BE2C (cell line): ENCODE data around the gene CHSY1.

ENCODE experiments used
- DNase-seq: peaks from one replicate; pipeline ENCODE4 v3.0.0-alpha.2; 2020
- H3K27me3 ChIP-seq: fragments of 250-450 bp; sonication (Bioruptor Pico); 2 replicates; pipeline ENCODE4 v1.5.1; 2020; ENCODE audit warnings: mild to moderate bottlenecking
- H3K36me3 ChIP-seq: fragments of 250-450 bp; sonication (Bioruptor Pico); 2 replicates; pipeline ENCODE4 v1.5.1; 2020; ENCODE audit warnings: mild to moderate bottlenecking
- H3K4me1 ChIP-seq: fragments of 250-450 bp; sonication (Bioruptor Pico); 2 replicates; pipeline ENCODE4 v1.5.1; 2020
- H3K4me3 ChIP-seq: 2 replicates; pipeline ENCODE4 v1.5.1; 2011; ENCODE audit warnings: low read depth, low read length
- H3K9me3 ChIP-seq: fragments of 250-450 bp; sonication (Bioruptor Pico); 2 replicates; pipeline ENCODE4 v1.5.1; 2020
- CTCF ChIP-seq: IDR thresholded peaks from 2 replicates; pipeline ENCODE4 v1.5.1; 2012; ENCODE audit warnings: mild to moderate bottlenecking, low read depth, low read length

Gene CHSY1

GRCh38 chr15:101277943-101278564 is 26.2 kb upstream of the CHSY1 start:
- peaks cover 3% of the 10 kb centered on the region for H3K4me1 ChIP-seq
- no peak for TF ChIP-seq CTCF
- no peak for DNase-seq
- H3K4me3 ChIP-seq, result peak overlapping the region; percentile 44
- no peaks in the 10 kb centered on the region for H3K9me3 ChIP-seq
- H3K36me3 ChIP-seq, result peaks cover 50% of the 10 kb centered on the region
- no peaks in the 10 kb centered on the region for H3K27me3 ChIP-seq

- H3K4me1 ChIP-seq, result peaks cover 6% of the 10 kb centered on the region
- no peaks in the 10 kb centered on the region for H3K9me3 ChIP-seq
- H3K27me3 ChIP-seq, result no peaks in the 10 kb centered on the region
- no peak for TF ChIP-seq CTCF
- DNase-seq, result peak; percentile 96
- H3K4me3 ChIP-seq, result peak within 1 kb of the TSS; percentile 99
- H3K36me3 ChIP-seq, result peaks cover 50% of the 10 kb centered on the region
Observed at GRCh38 chr15:101277038-101277822, 25.4 kb upstream of the CHSY1 start, which contains the start of gene SELENOS. SELENOS (minus strand) TSS chr15:101277485; CDS start chr15:101277417, 68 bp downstream.

- H3K4me1 ChIP-seq, result peaks cover 8% of the 10 kb centered on the region
- no peaks in the 10 kb centered on the region for H3K27me3 ChIP-seq
- TF ChIP-seq CTCF, result peak; percentile 52
- H3K36me3 ChIP-seq, result peaks cover 50% of the 10 kb centered on the region
- H3K9me3 ChIP-seq, result no peaks in the 10 kb centered on the region
- peak; percentile 56 for DNase-seq
- H3K4me3 ChIP-seq, result peak overlapping the region; percentile 99
Observed at GRCh38 chr15:101276501-101277037, 24.7 kb upstream of the CHSY1 start.

- Histone ChIP-seq H3K27me3 (no peaks in the 10 kb centered on the region), H3K4me1 (peaks cover 8% of the 10 kb centered on the region), H3K9me3 (no peaks in the 10 kb centered on the region), H3K36me3 (peaks cover 51% of the 10 kb centered on the region), H3K4me3 (no peak overlapping the region)
- no peak for DNase-seq
- TF ChIP-seq CTCF, result no peak
Observed at GRCh38 chr15:101275018-101275417, 23.2 kb upstream of the CHSY1 start.

GRCh38 chr15:101273534-101273933 is 21.7 kb upstream of the CHSY1 start:
- no peak overlapping the region for H3K4me3 ChIP-seq
- H3K36me3 ChIP-seq, result peaks cover 53% of the 10 kb centered on the region
- peaks cover 8% of the 10 kb centered on the region for H3K4me1 ChIP-seq
- TF ChIP-seq CTCF, result no peak
- no peaks in the 10 kb centered on the region for H3K27me3 ChIP-seq
- DNase-seq, result no peak
- H3K9me3 ChIP-seq, result no peaks in the 10 kb centered on the region

GRCh38 chr15:101272584-101272983 is 20.7 kb upstream of the CHSY1 start:
- Histone ChIP-seq H3K4me3 (no peak overlapping the region), H3K9me3 (no peaks in the 10 kb centered on the region), H3K27me3 (no peaks in the 10 kb centered on the region), H3K36me3 (peaks cover 53% of the 10 kb centered on the region), H3K4me1 (peaks cover 5% of the 10 kb centered on the region)
- DNase-seq, result peak; percentile 68
- no peak for TF ChIP-seq CTCF
